BE2C (cell line): ENCODE measurements around the gene SMIM13. TPM values are rescaled to one million over a fixed set of nuclear protein-coding genes. Genes with fewer than 3 reads are reported as not detected.

ENCODE experiments used
- DNase-seq: peaks from one replicate; pipeline ENCODE4 v3.0.0-alpha.2; 2020
- H3K27me3 ChIP-seq: fragments of 250-450 bp; sonication (Bioruptor Pico); 2 replicates; pipeline ENCODE4 v1.5.1; 2020; ENCODE audit warnings: mild to moderate bottlenecking
- H3K36me3 ChIP-seq: fragments of 250-450 bp; sonication (Bioruptor Pico); 2 replicates; pipeline ENCODE4 v1.5.1; 2020; ENCODE audit warnings: mild to moderate bottlenecking
- H3K4me1 ChIP-seq: fragments of 250-450 bp; sonication (Bioruptor Pico); 2 replicates; pipeline ENCODE4 v1.5.1; 2020
- H3K4me3 ChIP-seq: 2 replicates; pipeline ENCODE4 v1.5.1; 2011; ENCODE audit warnings: low read depth, low read length
- H3K9me3 ChIP-seq: fragments of 250-450 bp; sonication (Bioruptor Pico); 2 replicates; pipeline ENCODE4 v1.5.1; 2020
- CTCF ChIP-seq: IDR thresholded peaks from 2 replicates; pipeline ENCODE4 v1.5.1; 2012; ENCODE audit warnings: mild to moderate bottlenecking, low read depth, low read length
- polyA plus RNA-seq: library from polyadenylated mRNA; unstranded; fragments of >200 nt; gene quantifications from one replicate; pipeline ENCODE4 v1.2.1, GENCODE V29; 2012; ENCODE audit warnings: low read depth, missing spikeins; ENCODE audit not compliant: insufficient read length, insufficient read depth

SMIM13 gene
- polyA plus RNA-seq, result 15.1 TPM

DNA sequence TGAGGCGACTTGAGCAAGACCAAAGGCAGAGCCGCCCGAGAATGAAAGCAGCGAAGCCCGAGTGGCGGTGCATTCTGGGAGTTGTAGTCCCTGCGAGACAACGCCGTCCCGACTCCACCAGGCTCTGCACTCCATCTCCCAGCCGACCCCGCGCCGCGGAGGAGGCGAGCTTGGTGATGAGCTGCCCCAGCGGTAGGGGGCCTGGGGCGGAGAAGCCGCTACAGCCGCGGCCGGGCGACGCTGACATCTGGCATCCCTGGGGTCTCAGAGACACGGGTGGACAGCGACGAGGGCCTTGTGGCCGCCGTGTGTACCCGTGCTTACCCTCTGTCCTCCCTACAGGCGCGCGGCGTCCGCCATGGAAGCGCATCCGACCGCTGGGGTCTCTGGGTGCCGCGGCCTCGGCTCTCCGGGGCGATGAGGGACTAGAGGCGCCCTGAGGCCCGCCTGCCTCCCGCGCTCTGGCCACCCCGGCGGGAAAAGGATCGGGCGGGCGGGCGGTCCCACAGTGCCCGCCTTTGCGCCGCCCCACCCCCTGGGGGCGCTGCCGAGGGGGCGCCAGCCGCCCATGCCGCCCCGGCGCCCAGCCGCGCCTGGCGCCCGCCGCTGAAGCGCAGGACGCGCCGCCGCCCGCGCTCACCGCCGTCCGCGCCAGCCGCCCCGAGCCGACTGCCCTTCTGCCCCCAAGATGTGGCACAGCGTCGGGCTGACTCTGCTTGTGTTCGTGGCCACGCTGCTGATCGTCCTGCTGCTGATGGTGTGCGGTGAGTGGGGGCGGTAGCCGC, at the start of gene SMIM13:
Gene SMIM13, plus strand, starts transcription at position 209 of the 785 bp plus-strand sequence. Its CDS starts 480 bp downstream, at position 689.
- peaks cover 5% of the 10 kb centered on the region; the same call in 1 of the 2 replicates for H3K4me1 ChIP-seq
- no peak for TF ChIP-seq CTCF
- no peaks in the 10 kb centered on the region for H3K27me3 ChIP-seq

DNA sequence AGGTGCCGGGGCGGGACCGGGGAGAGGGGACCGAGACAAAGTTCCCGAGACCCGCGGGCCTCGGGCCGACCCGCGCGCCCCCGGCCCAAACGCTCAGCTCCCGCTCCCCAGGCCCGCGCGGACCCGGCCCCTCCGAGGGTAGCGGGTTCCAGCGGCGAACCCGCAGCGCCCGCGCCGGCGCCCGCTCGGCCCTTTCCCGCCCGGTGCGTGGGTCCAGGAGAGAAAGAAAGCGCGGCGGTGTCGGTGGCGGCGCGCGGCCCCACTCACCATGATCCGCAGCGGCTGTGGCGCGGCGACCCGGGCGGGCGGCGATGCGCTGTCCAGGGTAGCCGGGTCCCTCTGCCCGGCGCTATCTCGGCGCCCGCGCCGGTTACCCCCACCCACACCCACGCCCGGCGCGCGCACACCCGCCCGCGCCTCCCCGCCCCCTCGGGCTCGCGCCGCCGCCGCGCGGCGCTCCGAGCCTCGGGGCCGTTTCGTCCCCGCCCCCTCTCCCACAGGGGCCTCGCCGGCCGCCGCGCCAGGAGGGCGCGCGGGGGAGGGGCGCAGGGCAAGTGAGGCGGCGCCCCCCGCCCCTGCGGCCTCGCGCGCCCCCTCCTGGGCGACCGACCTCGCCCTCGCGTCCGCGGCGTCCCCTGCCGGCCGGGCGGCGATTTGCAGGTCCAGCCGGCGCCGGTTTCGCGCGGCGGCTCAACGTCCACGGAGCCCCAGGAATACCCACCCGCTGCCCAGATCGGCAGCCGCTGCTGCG, 49.5 kb upstream of the SMIM13 start, which contains the start of gene ELOVL2:
Gene ELOVL2, minus strand, starts transcription at position 345 of the 751 bp plus-strand sequence. Its CDS starts 75 bp downstream, at position 270.
- Histone ChIP-seq H3K27me3 (peaks cover 62% of the 10 kb centered on the region), H3K4me3 (no peak within 1 kb of the TSS), H3K4me1 (no peaks in the 10 kb centered on the region), H3K36me3 (no peaks in the 10 kb centered on the region), H3K9me3 (no peaks in the 10 kb centered on the region)
- DNase-seq, result peak; percentile 22
- TF ChIP-seq CTCF, result no peak; the same call in 1 of the 2 replicates

More for the DNA sequence above, at the start of gene SMIM13:
- H3K4me3 ChIP-seq, result peak within 1 kb of the TSS; percentile 92
- H3K9me3 ChIP-seq, result no peaks in the 10 kb centered on the region
- H3K36me3 ChIP-seq, result 0 out of 2 replicates have a peak, but pooled peaks cover 3% of the 10 kb centered on the region
- peak; percentile 97 for DNase-seq

GRCh38 chr6:11044712-11045167, 48.9 kb upstream of the SMIM13 start:
- no peak for TF ChIP-seq CTCF
- no peaks in the 10 kb centered on the region for H3K36me3 ChIP-seq
- H3K4me3 ChIP-seq, result no peak overlapping the region
- H3K27me3 ChIP-seq, result peaks cover 61% of the 10 kb centered on the region
- no peaks in the 10 kb centered on the region for H3K9me3 ChIP-seq
- no peak for DNase-seq
- H3K4me1 ChIP-seq, result no peaks in the 10 kb centered on the region

GRCh38 chr6:11050731-11051130, 42.9 kb upstream of the SMIM13 start:
- H3K9me3 ChIP-seq, result no peaks in the 10 kb centered on the region
- no peaks in the 10 kb centered on the region for H3K4me1 ChIP-seq
- H3K36me3 ChIP-seq, result no peaks in the 10 kb centered on the region
- TF ChIP-seq CTCF, result no peak
- H3K27me3 ChIP-seq, result peaks cover 9% of the 10 kb centered on the region
- DNase-seq, result no peak
- no peak overlapping the region for H3K4me3 ChIP-seq

DNA sequence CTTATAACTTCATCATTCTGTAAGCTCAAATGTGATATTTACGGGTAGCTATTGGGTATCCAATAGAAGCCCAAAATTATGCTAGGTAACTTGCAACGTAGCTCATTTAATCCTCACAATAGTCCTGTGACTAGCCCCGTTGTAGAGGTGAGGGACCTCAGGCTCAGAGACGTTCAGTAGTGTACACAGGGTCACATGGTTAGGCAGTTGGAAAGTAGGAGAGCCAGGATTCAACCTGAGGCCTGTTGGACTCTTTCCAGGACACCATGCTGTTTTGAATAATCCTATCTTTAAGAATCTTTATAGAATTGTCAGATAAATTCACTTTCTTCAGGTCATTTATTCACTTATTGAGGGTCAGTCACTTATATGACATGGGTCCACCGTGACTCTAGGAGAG, 40.3 kb upstream of the SMIM13 start:
- TF ChIP-seq CTCF, result no peak
- no peak for DNase-seq
- Histone ChIP-seq H3K4me3 (no peak overlapping the region), H3K27me3 (peaks cover 5% of the 10 kb centered on the region; the same call in 1 of the 2 replicates), H3K4me1 (no peaks in the 10 kb centered on the region), H3K9me3 (no peaks in the 10 kb centered on the region), H3K36me3 (no peaks in the 10 kb centered on the region)
